ENCODE results near the gene CLIP3.

DNA sequence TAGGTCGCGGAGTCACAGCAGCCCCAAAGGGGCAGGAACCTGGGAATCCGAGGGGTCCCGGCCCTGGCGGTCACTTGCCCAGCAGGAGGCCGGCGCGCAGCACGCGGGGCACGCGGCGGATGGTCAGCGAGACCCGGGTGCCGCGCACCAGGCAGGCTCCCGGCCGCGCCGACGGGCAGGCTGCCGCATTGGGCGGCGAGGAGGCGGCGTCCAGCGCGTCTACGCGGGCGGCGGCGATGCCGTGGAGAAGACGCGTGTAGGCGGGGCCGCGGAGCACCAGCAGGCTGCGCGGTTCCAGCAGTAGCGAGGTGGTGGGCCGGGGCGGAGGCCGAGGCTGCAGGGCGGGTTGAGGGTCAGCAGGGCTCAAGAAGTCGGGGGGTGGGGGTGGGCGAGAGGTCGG, 23.5 kb downstream of the CLIP3 start:
- TF ChIP-seq CTCF (IDR thresholded peaks at IDR 0.05) (peak in 1 of 3 donors; percentile 13), POLR2A (IDR thresholded peaks at IDR 0.05) (no peak), EP300 (IDR thresholded peaks at IDR 0.05) (no peak)
